ENCODE data around the gene PLCB2. TPM values are rescaled to one million over a fixed set of nuclear protein-coding genes. Genes with fewer than 3 reads are reported as not detected.

PLCB2 gene
- total RNA-seq, 1 donor from 2014 or later, result 1.4 TPM

GRCh38 chr15:40253167-40253790 lies 54.5 kb downstream of the PLCB2 start:
- no peak for DNase-seq (ENCODE audit: low read depth)

- DNase-seq (ENCODE audit: low read depth), result no peak
Observed at GRCh38 chr15:40252438-40253166, 55.1 kb downstream of the PLCB2 start.

GRCh38 chr15:40252141-40252437 lies 55.6 kb downstream of the PLCB2 start:
- DNase-seq (ENCODE audit: low read depth), result no peak

- no peak for DNase-seq (ENCODE audit: low read depth)
Observed at GRCh38 chr15:40251486-40252140, 56.1 kb downstream of the PLCB2 start.

- no peak for DNase-seq (ENCODE audit: low read depth)
Observed at GRCh38 chr15:40250771-40251483, 56.8 kb downstream of the PLCB2 start.

GRCh38 chr15:40250304-40250656 lies 57.5 kb downstream of the PLCB2 start:
- DNase-seq (ENCODE audit: low read depth), result no peak

GRCh38 chr15:40249477-40250303 lies 58.0 kb downstream of the PLCB2 start:
- peak; percentile 35 for DNase-seq (ENCODE audit: low read depth)

GRCh38 chr15:40248006-40248783 lies 59.5 kb downstream of the PLCB2 start:
- DNase-seq (ENCODE audit: low read depth), result no peak

GRCh38 chr15:40247406-40247971 lies 60.2 kb downstream of the PLCB2 start:
- DNase-seq (ENCODE audit: low read depth), result no peak

- no peak for DNase-seq (ENCODE audit: low read depth)
Observed at GRCh38 chr15:40246496-40247280, 61.0 kb downstream of the PLCB2 start.

GRCh38 chr15:40245666-40246450 lies 61.9 kb downstream of the PLCB2 start:
- no peak for DNase-seq (ENCODE audit: low read depth)

GRCh38 chr15:40244961-40245523 lies 62.7 kb downstream of the PLCB2 start:
- no peak for DNase-seq (ENCODE audit: low read depth)

- no peak for DNase-seq (ENCODE audit: low read depth)
Observed at GRCh38 chr15:40243126-40243810, 64.5 kb downstream of the PLCB2 start.

- DNase-seq (ENCODE audit: low read depth), result no peak
Observed at GRCh38 chr15:40242601-40243000, 65.1 kb downstream of the PLCB2 start.

- no peak for DNase-seq (ENCODE audit: low read depth)
Observed at GRCh38 chr15:40242213-40242599, 65.5 kb downstream of the PLCB2 start.

GRCh38 chr15:40241269-40242212 lies 66.2 kb downstream of the PLCB2 start:
- no peak for DNase-seq (ENCODE audit: low read depth)

Data from myocyte (in vitro differentiated cells).